ENCODE results near the gene LOC101059915.
"Not testable (repeated sequence)": the region's sequence is repeated elsewhere in the genome, so short reads cannot be mapped to it uniquely, and the experiment has no call there.

Gene LOC101059915

GRCh38 chrX:71657267-71657666 lies 10.1 kb upstream of the LOC101059915 start:
- no peak overlapping the region for H3K4me3 ChIP-seq (replicated peaks; ENCODE audit: low read depth, low read length)
- no peak for DNase-seq (ENCODE audit: low read depth)
- TF ChIP-seq CTCF (IDR thresholded peaks at IDR 0.05; ENCODE audit: low read length, missing control alignments) = no peak

GRCh38 chrX:71659342-71659741 lies 8.0 kb upstream of the LOC101059915 start:
- no peak for TF ChIP-seq CTCF (IDR thresholded peaks at IDR 0.05; ENCODE audit: low read length, missing control alignments)
- no peak overlapping the region for H3K4me3 ChIP-seq (replicated peaks; ENCODE audit: low read depth, low read length)
- no peak for DNase-seq (ENCODE audit: low read depth)

- TF ChIP-seq CTCF (IDR thresholded peaks at IDR 0.05; ENCODE audit: low read length, missing control alignments) = no peak
- DNase-seq (ENCODE audit: low read depth) = no peak
- H3K4me3 ChIP-seq (replicated peaks; ENCODE audit: low read depth, low read length) = no peak overlapping the region
Measured at GRCh38 chrX:71659959-71660358, 7.4 kb upstream of the LOC101059915 start.

- DNase-seq (ENCODE audit: low read depth) = no peak
- no peak overlapping the region for H3K4me3 ChIP-seq (replicated peaks; ENCODE audit: low read depth, low read length)
- no peak for TF ChIP-seq CTCF (IDR thresholded peaks at IDR 0.05; ENCODE audit: low read length, missing control alignments)
Measured at GRCh38 chrX:71660562-71661416, 6.6 kb upstream of the LOC101059915 start.

GRCh38 chrX:71661919-71662318 lies 5.4 kb upstream of the LOC101059915 start:
- no peak overlapping the region for H3K4me3 ChIP-seq (replicated peaks; ENCODE audit: low read depth, low read length)
- no peak for TF ChIP-seq CTCF (IDR thresholded peaks at IDR 0.05; ENCODE audit: low read length, missing control alignments)
- no peak for DNase-seq (ENCODE audit: low read depth)

GRCh38 chrX:71662654-71663053 lies 4.7 kb upstream of the LOC101059915 start:
- DNase-seq (ENCODE audit: low read depth); H3K4me3 ChIP-seq (replicated peaks; ENCODE audit: low read depth, low read length): not testable (repeated sequence)

- not testable (repeated sequence) for DNase-seq (ENCODE audit: low read depth); H3K4me3 ChIP-seq (replicated peaks; ENCODE audit: low read depth, low read length)
Measured at GRCh38 chrX:71663238-71663637, 4.1 kb upstream of the LOC101059915 start.

- DNase-seq (ENCODE audit: low read depth); H3K4me3 ChIP-seq (replicated peaks; ENCODE audit: low read depth, low read length): not testable (repeated sequence)
- peak; percentile 20 for TF ChIP-seq CTCF (IDR thresholded peaks at IDR 0.05; ENCODE audit: low read length, missing control alignments)
Measured at GRCh38 chrX:71664202-71664601, 3.1 kb upstream of the LOC101059915 start.
